Panc1 (cell line): Measurements from ENCODE around the gene GTSF1L. TPM values are rescaled to one million over a fixed set of nuclear protein-coding genes. Genes with fewer than 3 reads are reported as not detected.

Source experiments
- ATAC-seq: fragments of 200-7000 bp; cut with Tn5 transposase; 2 replicates; pipeline ENCODE4 v1.9.1; 2020; ENCODE audit warnings: mild to moderate bottlenecking, moderate library complexity
- BruUV-seq: library from RNA; stranded (reverse); fragments of 400-500 nt; replicated peaks from 2 replicates; lab custom pipeline; 2021; lab: Mats Ljungman, UMichigan
- CTCF ChIA-PET: fragments of 300-600 bp; sonication (Branson Sonifier 250); formaldehyde crosslinking; loops from one replicate; lab custom pipeline; 2022; ENCODE audit warnings: antibody characterized with exemption; lab: Charles Lee
- POLR2A ChIA-PET: fragments of 300-600 bp; sonication (Branson Sonifier 250); formaldehyde crosslinking; loops from one replicate; lab custom pipeline; 2022; ENCODE audit warnings: antibody characterized with exemption; lab: Charles Lee
- DNase-seq: peaks from one replicate; pipeline ENCODE4 v3.0.0-alpha.2; 2010; ENCODE audit warnings: low read depth, low spot score
- H3K27ac ChIP-seq: 2 replicates; pipeline ENCODE4 v1.5.1; 2011; ENCODE audit warnings: mild to moderate bottlenecking, low read length, inconsistent platforms
- H3K27me3 ChIP-seq: fragments of 200-500 bp; sonication (Bioruptor generic); 2 replicates; pipeline ENCODE4 v1.6.0; 2014; ENCODE audit warnings: low read length, inconsistent platforms; ENCODE audit not compliant: control insufficient read depth, insufficient read depth
- H3K36me3 ChIP-seq: fragments of 200-500 bp; sonication (Bioruptor generic); 2 replicates; pipeline ENCODE4 v1.5.1; 2014; ENCODE audit warnings: inconsistent platforms, mild to moderate bottlenecking, low read length, moderate library complexity; ENCODE audit not compliant: control insufficient read depth, insufficient read depth
- H3K4me1 ChIP-seq: 2 replicates; pipeline ENCODE4 v1.5.1; 2011; ENCODE audit warnings: inconsistent platforms, mild to moderate bottlenecking, low read length, moderate library complexity; ENCODE audit not compliant: control insufficient read depth, insufficient read depth
- H3K4me3 ChIP-seq, 2 experiments: 2 replicates each; pipeline ENCODE4 v1.5.1; 2011 to 2012; ENCODE audit warnings: low read depth in 2 of 2, low read length in 2 of 2, mild to moderate bottlenecking in 2 of 2, inconsistent platforms in 1 of 2, moderate library complexity in 1 of 2
- H3K9me3 ChIP-seq: fragments of 200-500 bp; sonication (Bioruptor generic); 2 replicates; pipeline ENCODE4 v1.5.1; 2014; ENCODE audit warnings: low read depth, mild to moderate bottlenecking, inconsistent platforms, low read length, moderate library complexity; ENCODE audit not compliant: control insufficient read depth, insufficient read depth
- POLR2AphosphoS5 ChIP-seq: IDR thresholded peaks from 2 replicates; pipeline ENCODE4 v1.6.1; 2012; ENCODE audit warnings: mild to moderate bottlenecking, low read depth, low read length, moderate library complexity
- SIN3A ChIP-seq: IDR thresholded peaks from 2 replicates; pipeline ENCODE4 v1.6.1; 2012; ENCODE audit warnings: low read depth, mild to moderate bottlenecking, low read length, moderate library complexity, borderline replicate concordance; ENCODE audit not compliant: insufficient read depth
- TCF7L2 ChIP-seq: IDR thresholded peaks from 2 replicates; pipeline ENCODE4 v1.6.1; 2011; ENCODE audit warnings: mild to moderate bottlenecking, low read depth, low read length, inconsistent platforms
- in situ Hi-C: cut with HindIII; loops from 2 replicates; pipeline ENCODE4 v1.10.0; 2016; ENCODE audit warnings: low sequenced_read_pairs, low pct_unique_long_range_greater_than_20kb
- intact Hi-C: fragments of 100-400 bp; cut with micrococcal nuclease; formaldehyde crosslinking; loops from one replicate; pipeline ENCODE4 v1.10.0; 2022; ENCODE audit not compliant: unreplicated experiment
- total RNA-seq: library from RNA; stranded (reverse); gene quantifications from one replicate; pipeline ENCODE4 v1.2.1, GENCODE V29; 2021; ENCODE audit not compliant: unreplicated experiment
- TF ChIP-seq, protein P1 (sequence below): fragments of 450-650 bp; IDR thresholded peaks from 2 replicates; pipeline ENCODE4 v1.5.1; 2017; ENCODE audit warnings: mild to moderate bottlenecking
- TF ChIP-seq, protein P2 (sequence below), 2 experiments: IDR thresholded peaks; 2 replicates each; pipeline ENCODE4 v1.6.1; 2011 to 2012; ENCODE audit warnings: low read depth in 2 of 2, control low read depth in 1 of 2, low read length in 1 of 2, mild to moderate bottlenecking in 1 of 2, moderate library complexity in 1 of 2; ENCODE audit not compliant: insufficient read depth in 1 of 2

GTSF1L gene
- total RNA-seq, 1 experiment from 2014 or later = not detected

DNA sequence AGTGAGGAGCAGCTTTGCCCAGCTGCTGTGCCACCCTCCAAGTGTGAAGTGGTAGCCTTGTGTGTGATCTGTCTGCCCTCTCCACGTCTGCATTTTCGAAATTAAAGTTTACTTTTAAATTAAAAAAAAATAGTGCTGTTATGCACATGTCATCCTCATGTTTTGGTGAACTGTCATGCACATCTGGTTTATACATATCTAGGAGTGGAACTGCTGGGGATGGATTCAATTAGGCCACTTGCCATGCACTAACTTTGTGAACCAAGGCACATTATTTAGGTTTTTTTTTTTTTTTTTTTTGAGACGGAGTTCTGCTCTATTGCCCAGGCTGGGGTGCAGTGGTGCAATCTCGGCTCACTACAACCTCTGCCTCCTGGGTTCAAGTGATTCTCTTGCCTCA is 3.6 kb downstream of the GTSF1L start:
- TF ChIP-seq SIN3A (no peak), POLR2AphosphoS5 (no peak), TCF7L2 (no peak)
- TF ChIP-seq, protein P1, sequence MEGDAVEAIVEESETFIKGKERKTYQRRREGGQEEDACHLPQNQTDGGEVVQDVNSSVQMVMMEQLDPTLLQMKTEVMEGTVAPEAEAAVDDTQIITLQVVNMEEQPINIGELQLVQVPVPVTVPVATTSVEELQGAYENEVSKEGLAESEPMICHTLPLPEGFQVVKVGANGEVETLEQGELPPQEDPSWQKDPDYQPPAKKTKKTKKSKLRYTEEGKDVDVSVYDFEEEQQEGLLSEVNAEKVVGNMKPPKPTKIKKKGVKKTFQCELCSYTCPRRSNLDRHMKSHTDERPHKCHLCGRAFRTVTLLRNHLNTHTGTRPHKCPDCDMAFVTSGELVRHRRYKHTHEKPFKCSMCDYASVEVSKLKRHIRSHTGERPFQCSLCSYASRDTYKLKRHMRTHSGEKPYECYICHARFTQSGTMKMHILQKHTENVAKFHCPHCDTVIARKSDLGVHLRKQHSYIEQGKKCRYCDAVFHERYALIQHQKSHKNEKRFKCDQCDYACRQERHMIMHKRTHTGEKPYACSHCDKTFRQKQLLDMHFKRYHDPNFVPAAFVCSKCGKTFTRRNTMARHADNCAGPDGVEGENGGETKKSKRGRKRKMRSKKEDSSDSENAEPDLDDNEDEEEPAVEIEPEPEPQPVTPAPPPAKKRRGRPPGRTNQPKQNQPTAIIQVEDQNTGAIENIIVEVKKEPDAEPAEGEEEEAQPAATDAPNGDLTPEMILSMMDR = no peak
- TF ChIP-seq, protein P2, sequence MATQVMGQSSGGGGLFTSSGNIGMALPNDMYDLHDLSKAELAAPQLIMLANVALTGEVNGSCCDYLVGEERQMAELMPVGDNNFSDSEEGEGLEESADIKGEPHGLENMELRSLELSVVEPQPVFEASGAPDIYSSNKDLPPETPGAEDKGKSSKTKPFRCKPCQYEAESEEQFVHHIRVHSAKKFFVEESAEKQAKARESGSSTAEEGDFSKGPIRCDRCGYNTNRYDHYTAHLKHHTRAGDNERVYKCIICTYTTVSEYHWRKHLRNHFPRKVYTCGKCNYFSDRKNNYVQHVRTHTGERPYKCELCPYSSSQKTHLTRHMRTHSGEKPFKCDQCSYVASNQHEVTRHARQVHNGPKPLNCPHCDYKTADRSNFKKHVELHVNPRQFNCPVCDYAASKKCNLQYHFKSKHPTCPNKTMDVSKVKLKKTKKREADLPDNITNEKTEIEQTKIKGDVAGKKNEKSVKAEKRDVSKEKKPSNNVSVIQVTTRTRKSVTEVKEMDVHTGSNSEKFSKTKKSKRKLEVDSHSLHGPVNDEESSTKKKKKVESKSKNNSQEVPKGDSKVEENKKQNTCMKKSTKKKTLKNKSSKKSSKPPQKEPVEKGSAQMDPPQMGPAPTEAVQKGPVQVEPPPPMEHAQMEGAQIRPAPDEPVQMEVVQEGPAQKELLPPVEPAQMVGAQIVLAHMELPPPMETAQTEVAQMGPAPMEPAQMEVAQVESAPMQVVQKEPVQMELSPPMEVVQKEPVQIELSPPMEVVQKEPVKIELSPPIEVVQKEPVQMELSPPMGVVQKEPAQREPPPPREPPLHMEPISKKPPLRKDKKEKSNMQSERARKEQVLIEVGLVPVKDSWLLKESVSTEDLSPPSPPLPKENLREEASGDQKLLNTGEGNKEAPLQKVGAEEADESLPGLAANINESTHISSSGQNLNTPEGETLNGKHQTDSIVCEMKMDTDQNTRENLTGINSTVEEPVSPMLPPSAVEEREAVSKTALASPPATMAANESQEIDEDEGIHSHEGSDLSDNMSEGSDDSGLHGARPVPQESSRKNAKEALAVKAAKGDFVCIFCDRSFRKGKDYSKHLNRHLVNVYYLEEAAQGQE (IDR thresholded peaks at IDR 0.05; ENCODE audit: insufficient read depth in 1 of 2, low read depth in 2 of 2, low read length in 1 of 2) = no peak
- BruUV-seq = no TSS peak
- ChIA-PET POLR2A (no interaction called here), CTCF (no interaction called here)
- intact Hi-C loops (no loop called here), in situ Hi-C loops (no loop called here)
- no peak for ATAC-seq
- Histone ChIP-seq H3K4me1 (no peaks in the 10 kb centered on the region), H3K27ac (no peak overlapping the region), H3K4me3 (no peak overlapping the region), H3K27me3 (no peaks in the 10 kb centered on the region), H3K9me3 (no peaks in the 10 kb centered on the region), H3K36me3 (no peaks in the 10 kb centered on the region)
- no peak for DNase-seq

DNA sequence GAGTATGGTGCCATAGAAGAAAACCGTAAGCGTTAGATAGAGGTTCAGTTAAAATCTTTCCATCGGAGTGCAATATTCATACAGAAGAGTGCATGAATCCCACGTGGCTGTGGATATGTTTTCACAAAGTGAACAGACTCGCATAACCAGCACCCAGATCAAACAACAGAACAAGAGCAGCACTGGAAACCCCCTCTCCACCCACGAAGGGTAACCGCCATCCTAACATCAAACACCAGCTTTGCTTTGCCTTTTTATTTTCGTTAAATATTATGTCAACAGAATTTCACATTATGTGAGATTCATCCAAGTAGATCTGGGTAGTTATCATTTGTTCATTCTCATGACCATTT is 4.7 kb downstream of the GTSF1L start:
- BruUV-seq = no TSS peak
- H3K4me1 ChIP-seq = no peaks in the 10 kb centered on the region
- no peak overlapping the region for H3K27ac ChIP-seq
- no peak overlapping the region for H3K4me3 ChIP-seq
- TF ChIP-seq, protein P1 = no peak
- TF ChIP-seq POLR2AphosphoS5 (no peak), SIN3A (no peak), TCF7L2 (no peak)
- TF ChIP-seq, protein P2 (IDR thresholded peaks at IDR 0.05; ENCODE audit: insufficient read depth in 1 of 2, low read depth in 2 of 2, low read length in 1 of 2) = no peak
- intact Hi-C loops (no loop called here), in situ Hi-C loops (no loop called here)
- H3K9me3 ChIP-seq = no peaks in the 10 kb centered on the region
- no peaks in the 10 kb centered on the region for H3K36me3 ChIP-seq
- ATAC-seq = no peak
- CTCF ChIA-PET = no interaction called here
- no peak for DNase-seq
- no peaks in the 10 kb centered on the region for H3K27me3 ChIP-seq
- POLR2A ChIA-PET = no interaction called here
